ENCODE data around the gene CEP250.

GRCh38 chr20:35523298-35523888 is 68.0 kb downstream of the CEP250 start:
- TF ChIP-seq, protein P1, sequence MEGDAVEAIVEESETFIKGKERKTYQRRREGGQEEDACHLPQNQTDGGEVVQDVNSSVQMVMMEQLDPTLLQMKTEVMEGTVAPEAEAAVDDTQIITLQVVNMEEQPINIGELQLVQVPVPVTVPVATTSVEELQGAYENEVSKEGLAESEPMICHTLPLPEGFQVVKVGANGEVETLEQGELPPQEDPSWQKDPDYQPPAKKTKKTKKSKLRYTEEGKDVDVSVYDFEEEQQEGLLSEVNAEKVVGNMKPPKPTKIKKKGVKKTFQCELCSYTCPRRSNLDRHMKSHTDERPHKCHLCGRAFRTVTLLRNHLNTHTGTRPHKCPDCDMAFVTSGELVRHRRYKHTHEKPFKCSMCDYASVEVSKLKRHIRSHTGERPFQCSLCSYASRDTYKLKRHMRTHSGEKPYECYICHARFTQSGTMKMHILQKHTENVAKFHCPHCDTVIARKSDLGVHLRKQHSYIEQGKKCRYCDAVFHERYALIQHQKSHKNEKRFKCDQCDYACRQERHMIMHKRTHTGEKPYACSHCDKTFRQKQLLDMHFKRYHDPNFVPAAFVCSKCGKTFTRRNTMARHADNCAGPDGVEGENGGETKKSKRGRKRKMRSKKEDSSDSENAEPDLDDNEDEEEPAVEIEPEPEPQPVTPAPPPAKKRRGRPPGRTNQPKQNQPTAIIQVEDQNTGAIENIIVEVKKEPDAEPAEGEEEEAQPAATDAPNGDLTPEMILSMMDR (IDR thresholded peaks at IDR 0.05; ENCODE audit: low read depth, low read length, poor library complexity, severe bottlenecking), result peak; percentile 76
- no peak for TF ChIP-seq EZH2phosphoT487 (IDR thresholded peaks at IDR 0.05; ENCODE audit: borderline replicate concordance, low read length)

All from DOHH2 (cell line).